Keratinocyte (primary cell): ENCODE results near the gene DHDDS. TPM values are rescaled to one million over a fixed set of nuclear protein-coding genes. Genes with fewer than 3 reads are reported as not detected.

Source experiments
- DNase-seq: peaks from one replicate; pipeline ENCODE4 v3.0.0-alpha.2; 2011; ENCODE audit warnings: low read depth, missing footprints, low spot score
- FAIRE-seq: peaks from 2 replicates; lab custom pipeline; 2011; peaks lifted over from hg19 to GRCh38; lab: Jason Lieb, UNC
- H2AFZ ChIP-seq: 2 replicates; pipeline ENCODE4 v1.6.0; 2012; ENCODE audit warnings: low read length, control low read depth, inconsistent platforms; ENCODE audit not compliant: control insufficient read depth
- H3K27ac ChIP-seq: 2 replicates; pipeline ENCODE4 v1.5.1; 2011; ENCODE audit warnings: low read length; ENCODE audit not compliant: control insufficient read depth, insufficient read depth
- H3K27me3 ChIP-seq: 3 replicates; pipeline ENCODE4 v1.6.0; 2011; ENCODE audit warnings: low read length; ENCODE audit not compliant: control insufficient read depth, insufficient read depth; ENCODE audit errors: extremely low read depth
- H3K36me3 ChIP-seq, 2 experiments: 2 replicates in 1 of 2; 3 replicates in 1 of 2; pipeline ENCODE4 v1.5.1; 2011; ENCODE audit warnings: low read length in 2 of 2, mild to moderate bottlenecking in 1 of 2; ENCODE audit not compliant: control insufficient read depth in 2 of 2, insufficient read depth in 2 of 2; ENCODE audit errors: extremely low read depth in 1 of 2
- H3K4me1 ChIP-seq: 3 replicates; pipeline ENCODE4 v1.5.1; 2011; ENCODE audit warnings: low read length; ENCODE audit not compliant: control insufficient read depth, insufficient read depth; ENCODE audit errors: extremely low read depth
- H3K4me2 ChIP-seq: 3 replicates; pipeline ENCODE4 v1.6.0; 2011; ENCODE audit warnings: low read depth, low read length; ENCODE audit not compliant: control insufficient read depth, insufficient read depth; ENCODE audit errors: extremely low read depth
- H3K4me3 ChIP-seq, 3 experiments: fragments of 200-600 bp in 1 of 3; sonication (generic) in 1 of 3; 2 replicates in 2 of 3; 3 replicates in 1 of 3; pipeline ENCODE4 v1.5.1; 2011 to 2016; ENCODE audit warnings: low read length in 3 of 3, mild to moderate bottlenecking in 3 of 3, control low read depth in 2 of 3, inconsistent platforms in 1 of 3, low read depth in 1 of 3, mixed read lengths in 1 of 3, mixed run types in 1 of 3, moderate library complexity in 1 of 3; ENCODE audit not compliant: control insufficient read depth in 2 of 3, insufficient read depth in 2 of 3; ENCODE audit errors: extremely low read depth in 1 of 3
- H3K79me2 ChIP-seq: 2 replicates; pipeline ENCODE4 v1.6.0; 2012; ENCODE audit warnings: low read length; ENCODE audit not compliant: control insufficient read depth, insufficient read depth
- H3K9ac ChIP-seq: 3 replicates; pipeline ENCODE4 v1.6.0; 2011; ENCODE audit warnings: low read length; ENCODE audit not compliant: control insufficient read depth, insufficient read depth; ENCODE audit errors: extremely low read depth
- H3K9me1 ChIP-seq: 3 replicates; pipeline ENCODE4 v1.6.0; 2011; ENCODE audit warnings: low read length; ENCODE audit not compliant: control insufficient read depth, insufficient read depth; ENCODE audit errors: extremely low read depth
- H3K9me3 ChIP-seq: 2 replicates; pipeline ENCODE4 v1.5.1; 2012; ENCODE audit warnings: low read depth, low read length; ENCODE audit not compliant: control insufficient read depth
- H4K20me1 ChIP-seq: 3 replicates; pipeline ENCODE4 v1.6.0; 2011; ENCODE audit warnings: low read length; ENCODE audit not compliant: control insufficient read depth, insufficient read depth; ENCODE audit errors: extremely low read depth
- CTCF ChIP-seq, 3 experiments: IDR thresholded peaks in 1 of 3; conservative IDR thresholded peaks in 1 of 3; optimal IDR thresholded peaks in 1 of 3; 2 replicates in 2 of 3; 3 replicates in 1 of 3; pipeline versions ENCODE3 to v1.5.1; 2011; ENCODE audit warnings: low read length in 3 of 3, mild to moderate bottlenecking in 3 of 3, moderate library complexity in 2 of 3, control low read depth in 1 of 3, inconsistent platforms in 1 of 3; ENCODE audit not compliant: insufficient read depth in 2 of 3; ENCODE audit errors: extremely low read depth in 1 of 3
- EZH2 ChIP-seq: IDR thresholded peaks from one replicate; pipeline ENCODE4 v1.6.1; 2012; ENCODE audit warnings: inconsistent platforms, mild to moderate bottlenecking, low read length, moderate library complexity
- dilution Hi-C: fragments of 300-500 bp; cut with MboI; formaldehyde crosslinking; loops from one replicate; pipeline ENCODE4 v1.7.0; 2020; ENCODE audit warnings: low sequenced_read_pairs; ENCODE audit not compliant: extremely low pct_ligation_motif_present
- polyA plus RNA-seq, 5 experiments: library from polyadenylated mRNA; depleted of rRNA in 3 of 5; stranded (reverse) in 3 of 5; stranded (forward) in 1 of 5; unstranded in 1 of 5; fragments of >200 nt; gene quantifications; 1 replicate in 1 of 5; 2 replicates in 3 of 5; 3 replicates in 1 of 5; pipeline versions ENCODE4 v1.2.1 to v1.2.3, GENCODE V29; 2011 to 2012; ENCODE audit warnings: missing spikeins in 2 of 5, low read depth in 1 of 5, low replicate concordance in 1 of 5

DHDDS gene
- polyA plus RNA-seq, 1 donor (not counting 4 experiments of a cell fraction or from before 2014, with no cell fraction given), result 41.2 TPM

- no peaks in the 10 kb centered on the region for H4K20me1 ChIP-seq
- H3K4me2 ChIP-seq, result no peak overlapping the region
- H3K27ac ChIP-seq, result no peak overlapping the region
- H3K9me3 ChIP-seq, result no peaks in the 10 kb centered on the region
- no peaks in the 10 kb centered on the region for H3K9me1 ChIP-seq
- no peak overlapping the region for H3K9ac ChIP-seq
- FAIRE-seq, result no peak
- no peak overlapping the region for H2AFZ ChIP-seq
- no peak for TF ChIP-seq CTCF (optimal IDR thresholded peaks at IDR 0.05 in 1 of 3, IDR thresholded peaks at IDR 0.05 in 1 of 3, conservative IDR thresholded peaks at IDR 0.05 in 1 of 3; ENCODE audit: extremely low read depth in 1 of 3, insufficient read depth in 2 of 3, low read length in 3 of 3)
- no peak for TF ChIP-seq EZH2
- no peak overlapping the region for H3K4me3 ChIP-seq
- DNase-seq, result no peak
- dilution Hi-C loops, result no loop called here
- no peaks in the 10 kb centered on the region for H3K79me2 ChIP-seq
- H3K36me3 ChIP-seq, result no peaks in the 10 kb centered on the region
- no peaks in the 10 kb centered on the region for H3K27me3 ChIP-seq
- no peaks in the 10 kb centered on the region for H3K4me1 ChIP-seq
These were observed 61.8 kb downstream of the DHDDS start for GRCh38 chr1:26493938-26494337.

GRCh38 chr1:26496861-26497260, 64.7 kb downstream of the DHDDS start:
- no peaks in the 10 kb centered on the region for H3K9me1 ChIP-seq
- no peak for FAIRE-seq

More at GRCh38 chr1:26496861-26497260, 64.7 kb downstream of the DHDDS start:
- no peak for DNase-seq
- TF ChIP-seq EZH2, result no peak
- no peak for TF ChIP-seq CTCF (optimal IDR thresholded peaks at IDR 0.05 in 1 of 3, IDR thresholded peaks at IDR 0.05 in 1 of 3, conservative IDR thresholded peaks at IDR 0.05 in 1 of 3; ENCODE audit: extremely low read depth in 1 of 3, insufficient read depth in 2 of 3, low read length in 3 of 3)
- no peak overlapping the region for H3K4me2 ChIP-seq
- no peak overlapping the region for H3K27ac ChIP-seq
- no peaks in the 10 kb centered on the region for H3K79me2 ChIP-seq
- no peaks in the 10 kb centered on the region for H3K36me3 ChIP-seq
- H3K9ac ChIP-seq, result no peak overlapping the region
- dilution Hi-C loops, result no loop called here
- no peaks in the 10 kb centered on the region for H4K20me1 ChIP-seq
- peaks cover 10% of the 10 kb centered on the region for H3K4me1 ChIP-seq
- no peak overlapping the region for H2AFZ ChIP-seq
- no peak overlapping the region for H3K4me3 ChIP-seq
- no peaks in the 10 kb centered on the region for H3K27me3 ChIP-seq
- H3K9me3 ChIP-seq, result no peaks in the 10 kb centered on the region
